Glomerular visceral epithelial cell (primary cell): ENCODE data around the gene RBX1.

ENCODE experiments used
- DNase-seq: peaks from one replicate; pipeline ENCODE4 v3.0.0-alpha.2; 2016; ENCODE audit errors: extremely low spot score

RBX1 gene

DNA sequence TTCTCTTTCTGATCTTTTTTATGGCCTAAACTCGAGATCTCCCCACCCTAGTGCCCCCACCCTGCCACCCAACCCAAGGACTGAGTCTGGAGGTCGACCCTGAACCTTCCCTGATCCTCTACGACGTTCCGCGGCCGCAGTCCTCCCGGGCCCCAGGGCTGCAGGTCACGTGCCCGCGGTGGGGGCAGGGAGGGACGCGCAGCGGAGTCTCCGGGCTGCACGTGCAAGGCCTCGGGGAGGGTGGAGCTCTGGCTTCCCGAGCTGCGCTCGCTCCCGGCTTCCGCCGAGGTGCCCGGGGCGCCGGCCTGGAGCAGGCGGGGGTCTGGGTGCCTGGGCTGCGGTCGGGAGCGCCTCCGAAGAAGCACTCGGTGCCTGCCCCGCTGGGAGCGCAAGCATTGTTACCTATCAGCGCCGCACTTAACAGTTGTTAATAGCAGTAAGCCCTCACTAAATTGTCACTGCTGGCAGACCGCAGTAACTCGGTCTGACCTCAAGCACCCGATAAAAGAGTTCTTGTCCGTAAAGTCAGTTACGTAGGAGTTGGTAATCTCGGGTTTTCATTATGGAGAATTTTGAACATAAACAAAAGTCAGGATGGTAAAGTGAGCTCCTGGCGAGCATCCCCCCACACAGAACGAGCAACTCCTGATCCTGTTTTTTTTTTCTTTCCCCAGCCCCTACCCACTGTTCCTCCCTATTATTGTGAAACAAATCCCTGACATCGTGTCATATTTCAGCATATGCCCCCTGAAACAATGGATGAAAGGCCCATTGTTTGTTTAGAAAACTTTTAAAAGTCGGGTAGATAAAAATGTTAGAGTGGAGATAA is 71.5 kb downstream of the RBX1 start:
- DNase-seq = peak; percentile 68
